Testis (tissue), 2 donors: ENCODE data around the gene STYXL2.

Experiments
- POLR2A ChIP-seq: fragments of 450-650 bp; IDR thresholded peaks from one replicate; pipeline ENCODE4 v1.6.1; 2017; ENCODE audit warnings: antibody characterized with exemption, mild to moderate bottlenecking, moderate library complexity
- TF ChIP-seq, protein P1 (sequence below), 3 experiments: fragments of 450-650 bp in 2 of 3; fragments of 200-600 bp in 1 of 3; sonication (generic) in 1 of 3; IDR thresholded peaks; one replicate each; pipeline ENCODE4 v1.5.1; 2016 to 2019; ENCODE audit warnings: antibody characterized with exemption in 3 of 3, mild to moderate bottlenecking in 2 of 3, moderate library complexity in 1 of 3

DNA sequence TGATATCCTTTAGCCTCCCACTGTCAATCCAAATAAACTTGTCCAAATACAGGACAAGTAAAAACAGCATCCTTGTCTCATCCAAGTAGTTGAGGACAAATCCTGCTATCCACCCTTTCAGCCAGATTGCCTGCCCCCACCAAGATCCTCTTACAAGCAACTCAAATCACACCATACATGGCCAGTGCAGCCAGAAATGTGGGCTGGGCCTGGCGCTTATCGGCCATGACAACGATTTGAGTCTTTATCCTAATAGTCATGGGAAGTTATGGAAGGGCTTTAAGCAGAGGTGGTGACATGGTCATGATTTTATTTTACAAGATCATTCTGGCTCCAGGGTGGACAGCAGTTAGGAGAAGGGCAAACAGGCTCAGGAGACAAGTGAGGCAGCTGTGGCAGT, 10.0 kb upstream of the STYXL2 start:
- TF ChIP-seq POLR2A, result no peak
- TF ChIP-seq, protein P1, sequence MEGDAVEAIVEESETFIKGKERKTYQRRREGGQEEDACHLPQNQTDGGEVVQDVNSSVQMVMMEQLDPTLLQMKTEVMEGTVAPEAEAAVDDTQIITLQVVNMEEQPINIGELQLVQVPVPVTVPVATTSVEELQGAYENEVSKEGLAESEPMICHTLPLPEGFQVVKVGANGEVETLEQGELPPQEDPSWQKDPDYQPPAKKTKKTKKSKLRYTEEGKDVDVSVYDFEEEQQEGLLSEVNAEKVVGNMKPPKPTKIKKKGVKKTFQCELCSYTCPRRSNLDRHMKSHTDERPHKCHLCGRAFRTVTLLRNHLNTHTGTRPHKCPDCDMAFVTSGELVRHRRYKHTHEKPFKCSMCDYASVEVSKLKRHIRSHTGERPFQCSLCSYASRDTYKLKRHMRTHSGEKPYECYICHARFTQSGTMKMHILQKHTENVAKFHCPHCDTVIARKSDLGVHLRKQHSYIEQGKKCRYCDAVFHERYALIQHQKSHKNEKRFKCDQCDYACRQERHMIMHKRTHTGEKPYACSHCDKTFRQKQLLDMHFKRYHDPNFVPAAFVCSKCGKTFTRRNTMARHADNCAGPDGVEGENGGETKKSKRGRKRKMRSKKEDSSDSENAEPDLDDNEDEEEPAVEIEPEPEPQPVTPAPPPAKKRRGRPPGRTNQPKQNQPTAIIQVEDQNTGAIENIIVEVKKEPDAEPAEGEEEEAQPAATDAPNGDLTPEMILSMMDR (IDR thresholded peaks at IDR 0.05), result no peak
